Glutamatergic neuron (in vitro differentiated cells): ENCODE results near the gene SPACA4. TPM values are rescaled to one million over a fixed set of nuclear protein-coding genes. Genes with fewer than 3 reads are reported as not detected.

Experiments
- DNase-seq: peaks from one replicate; pipeline ENCODE4 v3.0.0; 2022
- H3K27ac Mint-ChIP-seq: one replicate; pipeline ENCODE4 v1.8.0; 2020; ENCODE audit warnings: mild to moderate bottlenecking, mixed read lengths, inconsistent platforms; ENCODE audit not compliant: unreplicated experiment
- H3K27me3 Mint-ChIP-seq: one replicate; pipeline ENCODE4 v1.8.0; 2020; ENCODE audit warnings: mild to moderate bottlenecking, moderate library complexity, mixed read lengths, inconsistent platforms; ENCODE audit not compliant: unreplicated experiment
- H3K36me3 Mint-ChIP-seq: one replicate; pipeline ENCODE4 v1.8.0; 2020; ENCODE audit warnings: mild to moderate bottlenecking, mixed read lengths, inconsistent platforms; ENCODE audit not compliant: unreplicated experiment
- H3K4me1 Mint-ChIP-seq: one replicate; pipeline ENCODE4 v1.8.0; 2020; ENCODE audit warnings: mild to moderate bottlenecking, low read depth, mixed read lengths, inconsistent platforms; ENCODE audit not compliant: unreplicated experiment
- H3K4me3 Mint-ChIP-seq: one replicate; pipeline ENCODE4 v1.8.0; 2020; ENCODE audit warnings: mild to moderate bottlenecking, mixed read lengths, inconsistent platforms; ENCODE audit not compliant: unreplicated experiment
- H3K9me3 Mint-ChIP-seq: one replicate; pipeline ENCODE4 v1.8.0; 2020; ENCODE audit warnings: mild to moderate bottlenecking, moderate library complexity, mixed read lengths, inconsistent platforms; ENCODE audit not compliant: unreplicated experiment
- CTCF ChIP-seq: fragments of 200-600 bp; sonication (generic); IDR thresholded peaks from one replicate; pipeline ENCODE4 v1.5.0; 2021; ENCODE audit not compliant: partially characterized antibody, unreplicated experiment
- long read RNA-seq: library from polyadenylated mRNA; unstranded; transcript quantifications from one replicate; pipeline ENCODE4 v2.0.0, GENCODE V29; 2020; ENCODE audit not compliant: unreplicated experiment
- total RNA-seq: library from RNA; stranded (reverse); fragmentation: NEBNext Ultra II Directional; extraction: Animal tissue kit (Norgen Biotek cat#: 25700); gene quantifications from one replicate; pipeline ENCODE4 v1.2.1, GENCODE V29; 2021; ENCODE audit not compliant: unreplicated experiment

The SPACA4 gene
- total RNA-seq, result not detected
- long read RNA-seq, result 0 reads

- Mint-ChIP-seq H3K36me3 (no peaks in the 10 kb centered on the region), H3K4me1 (no peaks in the 10 kb centered on the region), H3K4me3 (no peak within 1 kb of the TSS), H3K9me3 (peaks cover 2% of the 10 kb centered on the region), H3K27ac (no peak within 1 kb of the TSS), H3K27me3 (no peaks in the 10 kb centered on the region)
- no peak for DNase-seq
- no peak for TF ChIP-seq CTCF
Measured at GRCh38 chr19:48606463-48607358, at the start of gene SPACA4. SPACA4 (plus strand) TSS chr19:48606742; CDS start chr19:48606979, 237 bp downstream.

- Mint-ChIP-seq H3K27me3 (peaks cover 4% of the 10 kb centered on the region), H3K9me3 (peaks cover 2% of the 10 kb centered on the region), H3K4me1 (no peaks in the 10 kb centered on the region), H3K27ac (no peak overlapping the region), H3K4me3 (no peak overlapping the region), H3K36me3 (no peaks in the 10 kb centered on the region)
- TF ChIP-seq CTCF, result no peak
- DNase-seq, result no peak
Measured at GRCh38 chr19:48556825-48557224, 49.7 kb upstream of the SPACA4 start.

GRCh38 chr19:48558018-48558684 is 48.4 kb upstream of the SPACA4 start:
- H3K36me3 Mint-ChIP-seq, result no peaks in the 10 kb centered on the region
- H3K27ac Mint-ChIP-seq, result no peak overlapping the region
- DNase-seq, result no peak
- H3K4me3 Mint-ChIP-seq, result no peak overlapping the region
- H3K4me1 Mint-ChIP-seq, result no peaks in the 10 kb centered on the region
- peaks cover 4% of the 10 kb centered on the region for H3K27me3 Mint-ChIP-seq
- TF ChIP-seq CTCF, result no peak
- H3K9me3 Mint-ChIP-seq, result peaks cover 2% of the 10 kb centered on the region

- H3K27me3 Mint-ChIP-seq, result peaks cover 4% of the 10 kb centered on the region
- peaks cover 2% of the 10 kb centered on the region for H3K4me1 Mint-ChIP-seq
Measured at GRCh38 chr19:48560095-48560530, 46.4 kb upstream of the SPACA4 start.

More at GRCh38 chr19:48560095-48560530, 46.4 kb upstream of the SPACA4 start:
- H3K36me3 Mint-ChIP-seq, result no peaks in the 10 kb centered on the region
- H3K27ac Mint-ChIP-seq, result no peak overlapping the region
- H3K4me3 Mint-ChIP-seq, result no peak overlapping the region
- peaks cover 2% of the 10 kb centered on the region for H3K9me3 Mint-ChIP-seq
- TF ChIP-seq CTCF, result no peak
- DNase-seq, result no peak
